Suppressor macrophage (primary cell): ENCODE data around the gene CERS2.
A peak's percentile ranks its signal among the peaks of the same experiment; 100 is the strongest.

Experiments
- DNase-seq, 4 experiments: peaks; one replicate each; pipeline ENCODE4 v3.0.0-alpha.2; 2020 to 2022

CERS2 gene

DNA sequence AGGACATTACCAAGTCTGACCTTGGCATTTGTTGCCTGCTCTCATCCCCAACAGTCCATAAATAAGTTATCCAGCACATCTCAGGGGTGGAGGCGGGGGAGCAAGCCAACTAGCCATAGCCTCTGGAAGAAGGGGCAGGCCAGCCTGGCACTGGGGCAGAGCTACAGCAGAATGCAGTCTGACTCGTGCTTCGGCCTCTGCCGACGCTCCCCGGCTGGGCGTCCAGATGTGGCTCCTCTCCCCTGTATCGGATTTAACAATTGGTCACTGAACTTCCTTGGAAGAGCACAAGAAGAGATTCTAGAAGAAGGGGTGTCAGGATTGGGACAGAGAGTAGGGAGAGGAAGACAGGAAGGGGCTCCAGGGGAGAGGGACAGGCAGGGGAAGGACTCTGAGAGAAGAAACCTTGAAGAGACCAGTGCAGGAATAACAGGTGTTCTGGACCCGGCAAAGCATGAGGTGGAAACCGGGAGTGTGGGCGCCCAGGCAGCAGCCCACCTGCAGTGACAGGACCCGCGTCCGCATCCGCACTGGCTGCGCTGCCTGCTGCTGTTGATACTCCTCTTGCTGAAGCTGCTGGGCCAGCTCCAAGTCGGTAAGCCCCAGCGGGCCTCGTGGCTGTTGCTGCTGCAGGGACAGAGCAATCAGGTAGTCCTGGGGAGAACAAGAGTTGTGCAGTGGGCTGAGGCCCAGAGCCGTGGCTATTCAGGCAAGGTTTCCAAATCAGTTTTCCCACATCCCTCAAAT, 22.7 kb upstream of the CERS2 start:
- no peak for DNase-seq

DNA sequence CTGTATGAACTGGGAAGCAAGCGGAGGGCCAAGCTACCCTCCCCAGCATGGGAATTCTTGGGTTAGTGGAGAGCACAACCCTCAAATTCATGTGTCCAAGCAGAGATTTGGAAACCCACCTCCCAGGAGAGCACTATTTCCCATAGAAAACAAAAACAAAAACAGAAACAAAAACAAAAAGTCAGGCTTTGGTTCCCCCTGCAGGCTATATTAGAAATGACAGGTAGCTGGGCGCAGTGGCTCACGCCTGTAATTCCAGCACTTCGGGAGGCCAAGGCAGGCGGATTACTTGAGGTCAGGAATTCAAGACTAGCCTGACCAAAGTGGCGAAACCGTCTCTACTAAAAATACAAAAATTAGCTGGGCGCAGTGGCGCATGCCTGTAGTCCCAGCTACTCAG, 21.3 kb upstream of the CERS2 start:
- peak; percentile 45 to 52 (median 48) for DNase-seq

DNA sequence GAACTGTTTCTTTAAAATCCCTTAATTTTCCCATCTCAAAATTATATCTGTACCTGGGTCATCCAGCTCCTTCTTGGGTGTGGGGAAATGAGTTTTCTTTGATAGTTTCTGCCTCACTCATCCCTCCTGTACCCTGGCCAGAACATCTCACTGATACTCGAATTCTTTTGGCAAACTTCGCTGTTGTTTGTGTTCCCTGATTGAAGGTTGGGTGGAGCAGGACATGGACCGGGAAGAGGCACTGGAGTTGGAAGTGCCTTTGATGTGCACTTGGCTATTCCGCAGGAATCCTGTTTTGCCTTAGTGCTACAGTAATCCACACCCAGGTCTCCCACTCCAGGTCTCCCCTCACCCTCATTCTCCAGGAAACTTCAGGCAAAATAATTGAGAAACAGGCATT, 20.8 kb upstream of the CERS2 start:
- no peak for DNase-seq

DNA sequence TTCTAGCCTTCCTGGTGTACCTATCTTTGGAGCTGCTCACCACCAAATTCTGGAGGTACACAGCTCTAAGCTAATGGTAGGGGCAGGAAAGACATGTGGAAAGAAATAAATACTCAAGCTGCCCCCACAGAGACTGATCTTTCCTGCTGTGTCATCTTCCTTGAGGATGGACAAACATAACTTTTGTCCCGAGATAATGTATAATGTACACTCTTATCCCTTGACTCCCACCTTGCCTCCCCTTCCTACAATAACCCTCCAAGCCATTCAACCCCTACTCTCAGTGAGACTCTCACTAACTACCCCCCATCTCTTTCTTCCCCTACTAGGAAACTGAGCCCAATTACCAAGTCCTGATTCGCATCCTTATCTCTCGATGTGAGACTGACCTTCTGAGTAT, 19.6 kb upstream of the CERS2 start:
- no peak for DNase-seq

DNA sequence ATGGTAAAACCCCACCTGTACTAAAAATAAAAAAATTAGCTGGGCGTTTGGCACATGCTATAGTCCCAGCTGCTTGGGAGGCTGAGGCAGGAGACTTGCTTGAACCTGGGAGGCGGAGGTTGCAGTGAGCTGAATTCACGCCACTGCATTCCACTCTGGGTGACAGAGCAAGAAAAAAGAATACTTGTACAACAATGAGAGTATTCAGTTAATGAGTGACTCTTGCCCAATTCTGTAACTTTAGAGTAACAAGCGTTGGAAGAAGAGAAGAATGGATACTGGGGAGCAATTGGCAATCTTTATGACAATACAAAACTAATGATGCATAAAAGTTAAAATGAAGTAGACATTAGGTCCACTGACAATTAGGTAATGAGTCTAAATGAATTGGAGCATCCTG, 18.0 kb upstream of the CERS2 start:
- no peak for DNase-seq

DNA sequence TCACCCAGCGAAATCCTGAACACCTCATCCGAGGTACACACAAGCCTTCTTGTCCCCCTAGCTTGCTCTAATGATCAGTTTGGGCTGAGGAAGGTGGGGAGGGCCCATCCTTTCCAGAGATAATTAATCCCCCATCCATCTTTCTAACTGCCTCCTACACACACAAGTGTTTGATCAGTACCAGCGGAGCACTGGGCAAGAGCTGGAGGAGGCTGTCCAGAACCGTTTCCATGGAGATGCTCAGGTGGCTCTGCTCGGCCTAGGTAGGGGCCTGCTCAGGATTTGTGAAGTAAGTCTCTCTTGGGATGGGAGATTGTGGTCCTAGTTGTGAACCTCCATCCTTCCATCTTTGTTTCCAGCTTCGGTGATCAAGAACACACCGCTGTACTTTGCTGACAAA, 13.3 kb upstream of the CERS2 start:
- DNase-seq, result no peak

DNA sequence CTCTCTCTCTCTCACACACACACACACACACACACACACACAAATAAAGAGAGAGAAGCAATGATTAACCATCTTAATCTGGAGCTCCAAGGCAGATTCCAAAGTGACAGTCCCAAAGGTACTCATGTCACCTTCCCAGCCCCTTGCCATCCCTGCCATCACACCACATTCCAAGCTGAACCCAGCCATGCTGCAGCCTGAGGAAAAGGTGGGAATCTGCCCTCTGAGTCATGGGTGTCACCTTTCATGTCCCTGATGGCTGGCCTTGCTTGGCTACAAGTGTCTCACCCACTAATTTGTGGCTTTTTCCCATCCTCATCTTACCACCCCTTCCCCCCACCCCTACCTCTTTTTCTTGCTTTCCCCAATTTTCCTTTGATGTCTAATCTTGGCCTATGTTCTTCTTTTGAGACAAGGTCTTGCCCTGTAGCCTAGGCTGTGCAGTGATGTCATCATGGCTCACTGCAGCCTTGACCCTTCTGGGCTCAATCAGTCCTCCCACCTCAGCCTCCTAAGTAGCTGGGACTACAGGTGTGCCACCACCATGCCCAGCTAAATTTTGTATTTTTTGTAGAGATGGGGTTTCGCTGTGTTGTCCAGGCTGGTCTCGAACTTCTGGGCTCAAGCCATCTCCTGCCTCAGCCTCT, 10.7 kb upstream of the CERS2 start:
- no peak for DNase-seq

DNA sequence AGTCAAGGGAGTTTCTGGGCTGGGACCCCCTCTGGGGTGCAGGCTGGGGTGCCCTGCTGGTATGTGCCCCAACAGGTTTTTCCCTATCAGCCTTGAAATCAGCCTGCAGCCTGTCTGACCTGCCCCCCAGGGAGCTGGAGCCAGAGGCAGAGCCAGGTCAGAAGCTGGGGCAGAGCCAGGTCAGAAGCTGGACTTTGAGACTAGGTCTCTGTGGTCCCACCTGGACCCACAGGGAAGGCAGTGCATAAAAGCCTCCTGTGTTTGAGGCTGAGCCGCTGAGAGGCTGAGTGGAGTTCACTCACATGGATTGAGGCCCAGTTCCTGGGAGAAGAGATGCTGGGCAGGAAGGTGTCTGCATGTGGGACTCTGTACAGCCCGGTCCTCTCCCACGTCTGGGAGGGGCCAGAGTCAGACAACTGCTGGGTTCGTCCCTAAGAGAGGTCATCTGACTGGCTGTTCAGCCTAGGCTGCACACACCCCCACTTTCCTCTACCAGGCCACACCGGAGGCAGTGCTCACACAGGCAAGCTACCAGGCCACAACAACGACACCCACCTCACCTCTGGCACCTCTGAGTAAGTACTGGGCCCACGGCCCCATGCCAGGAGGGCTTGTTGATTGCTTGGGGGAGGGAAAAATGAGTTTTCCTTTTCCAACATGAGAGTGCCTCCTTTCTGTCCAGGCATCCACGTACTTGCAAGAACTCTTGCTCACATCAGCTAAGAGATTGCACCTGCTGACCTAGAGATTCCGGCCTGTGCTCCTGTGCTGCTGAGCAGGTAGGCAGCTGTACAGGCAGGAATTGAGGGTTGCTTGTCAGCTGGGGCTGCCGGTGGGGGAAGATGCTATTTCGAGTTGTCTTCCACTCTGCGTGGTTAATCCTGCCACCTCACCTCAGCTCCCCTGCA, 7.4 kb upstream of the CERS2 start, which contains the start of gene ANXA9:
Gene ANXA9, plus strand, starts transcription at position 488 of the 908 bp plus-strand sequence. CDS start 814 bp downstream, outside the sequence.
- peak; percentile 33 to 76 (median 59) for DNase-seq

DNA sequence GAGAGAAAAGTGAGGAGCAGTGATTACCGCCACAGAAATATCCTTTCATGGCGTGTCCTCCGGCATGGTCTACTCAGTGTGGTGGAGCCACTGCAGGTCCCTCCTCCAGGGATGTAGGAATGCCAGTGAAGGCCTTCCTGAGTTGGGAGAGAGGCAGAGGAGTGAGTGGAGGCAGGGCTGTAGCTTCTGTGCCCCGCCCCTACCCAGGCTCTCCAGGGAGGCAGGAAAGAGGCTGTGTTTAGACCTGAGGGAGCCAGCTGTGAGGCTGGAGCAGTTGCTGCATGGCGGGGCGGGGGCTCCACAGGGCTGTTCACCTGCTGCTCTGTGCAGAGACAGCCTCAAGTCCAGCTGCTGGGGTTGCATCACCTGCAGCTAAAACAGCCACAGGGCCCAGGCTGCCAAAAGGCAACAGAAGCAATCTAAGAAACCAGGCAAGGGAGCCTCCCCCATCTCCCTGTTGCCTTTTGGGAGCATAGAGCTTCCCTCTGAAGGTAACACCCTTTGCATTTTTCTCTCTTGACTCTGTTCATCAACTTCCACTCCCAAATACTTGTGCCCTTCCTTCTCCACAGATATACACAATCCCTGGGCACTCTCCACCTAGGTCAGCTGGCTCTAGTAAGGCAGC, 6.7 kb upstream of the CERS2 start:
- DNase-seq, result no peak

DNA sequence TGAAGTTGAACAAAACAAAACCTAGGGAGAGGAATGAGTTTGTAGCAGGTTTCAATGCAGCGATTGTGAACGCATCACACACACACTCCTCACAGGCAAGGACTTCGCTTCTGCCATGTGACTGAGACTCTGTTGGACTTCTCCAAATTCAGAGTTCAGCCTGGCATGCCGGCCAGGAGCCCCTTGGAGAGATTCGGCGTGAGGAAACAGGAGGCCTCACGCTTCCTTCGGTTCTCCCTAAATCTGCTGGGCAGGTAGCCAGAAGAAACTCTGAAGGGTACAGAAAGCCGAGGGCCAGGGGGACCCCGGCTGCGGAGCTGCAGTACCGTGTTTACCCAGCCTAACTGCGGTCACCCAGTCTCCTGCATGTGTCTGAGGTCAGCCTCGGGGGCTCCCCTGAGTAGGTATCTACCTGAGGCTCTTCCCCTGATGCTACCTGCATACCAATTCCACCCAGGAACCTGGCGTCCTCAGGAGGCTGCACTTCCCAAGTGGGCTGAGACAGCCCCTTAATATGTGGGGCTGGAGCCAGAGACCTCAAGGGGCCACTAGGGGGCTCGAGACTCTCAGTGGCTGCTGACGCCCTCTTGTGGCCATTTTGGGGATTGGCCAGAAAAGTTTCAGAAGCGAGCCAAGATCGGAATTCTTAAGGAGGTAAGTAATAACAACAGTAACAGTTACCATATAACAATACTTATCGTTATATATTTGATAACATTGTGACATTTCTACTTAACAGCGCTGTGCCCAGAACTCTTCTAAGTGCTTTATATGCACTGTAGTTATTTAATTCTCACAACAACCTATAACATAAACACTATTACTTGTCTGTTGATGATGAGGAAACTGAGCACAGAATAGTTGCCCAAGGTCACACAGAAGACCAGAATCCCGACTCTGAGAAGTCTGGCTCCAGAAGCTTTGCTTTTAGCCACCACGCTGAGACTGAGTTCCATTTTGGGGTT, 4.7 kb upstream of the CERS2 start:
- DNase-seq, result peak; percentile 94 to 97 (median 95)

DNA sequence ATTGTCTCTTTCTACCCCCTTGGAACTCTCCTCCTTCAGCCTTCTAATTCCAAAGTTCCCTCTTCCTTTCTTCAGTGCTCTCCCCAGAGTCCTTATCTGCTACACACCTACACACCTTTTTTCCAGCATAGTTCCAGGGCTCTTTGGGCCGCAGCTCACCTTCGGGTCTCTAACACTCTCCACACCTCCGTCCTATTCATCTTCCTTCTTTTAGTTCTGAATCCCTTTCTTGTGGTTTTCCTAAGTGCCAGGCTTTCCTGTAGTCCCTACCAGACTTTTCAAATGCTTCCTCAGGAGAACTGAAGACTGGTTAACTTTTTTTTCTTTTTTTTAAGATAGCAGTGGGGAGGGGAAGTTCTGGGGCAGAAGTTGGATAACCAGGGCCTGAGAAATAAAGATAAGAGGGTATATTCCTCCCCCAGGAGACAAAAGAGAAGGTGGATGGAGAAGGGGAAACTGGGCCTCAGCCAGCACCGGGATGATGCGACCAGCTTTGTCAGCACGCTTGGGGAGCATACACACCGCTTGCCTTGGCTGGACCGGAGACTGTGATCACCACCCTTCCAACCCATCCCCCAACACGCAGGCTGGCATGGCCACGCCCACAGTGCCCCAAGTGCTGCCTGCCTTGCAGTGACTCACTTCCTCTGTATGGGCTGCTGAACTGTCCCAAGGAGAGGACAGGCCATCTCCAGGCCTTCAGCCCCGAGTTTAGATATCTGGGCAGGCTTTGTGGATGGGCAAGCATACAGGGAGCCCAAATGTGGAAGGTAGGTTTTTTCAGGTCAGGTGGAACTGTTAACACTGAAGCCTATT, 2.5 kb upstream of the CERS2 start:
- peak; percentile 93 to 97 (median 96) for DNase-seq

DNA sequence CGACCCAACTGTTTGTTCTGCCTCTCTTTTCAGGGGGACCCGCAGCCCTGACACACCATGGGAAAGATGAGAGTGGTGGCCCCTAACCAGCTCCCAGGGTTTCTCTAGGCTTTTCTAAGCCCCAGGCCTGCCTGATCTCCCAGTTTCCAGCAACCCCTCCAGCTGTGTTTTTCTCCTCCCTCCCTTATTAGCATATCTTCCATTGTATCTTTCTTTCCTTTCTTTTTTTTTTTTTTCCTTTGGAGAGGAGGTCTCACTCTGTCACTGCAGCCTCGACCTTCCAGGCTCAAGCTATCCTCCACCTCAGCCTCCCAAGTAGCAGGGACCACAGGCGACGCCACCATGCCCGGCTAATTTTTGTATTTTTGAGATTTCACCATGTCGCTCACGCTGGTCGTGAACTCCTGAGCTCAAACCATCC, 1.8 kb upstream of the CERS2 start:
- no peak for DNase-seq

DNA sequence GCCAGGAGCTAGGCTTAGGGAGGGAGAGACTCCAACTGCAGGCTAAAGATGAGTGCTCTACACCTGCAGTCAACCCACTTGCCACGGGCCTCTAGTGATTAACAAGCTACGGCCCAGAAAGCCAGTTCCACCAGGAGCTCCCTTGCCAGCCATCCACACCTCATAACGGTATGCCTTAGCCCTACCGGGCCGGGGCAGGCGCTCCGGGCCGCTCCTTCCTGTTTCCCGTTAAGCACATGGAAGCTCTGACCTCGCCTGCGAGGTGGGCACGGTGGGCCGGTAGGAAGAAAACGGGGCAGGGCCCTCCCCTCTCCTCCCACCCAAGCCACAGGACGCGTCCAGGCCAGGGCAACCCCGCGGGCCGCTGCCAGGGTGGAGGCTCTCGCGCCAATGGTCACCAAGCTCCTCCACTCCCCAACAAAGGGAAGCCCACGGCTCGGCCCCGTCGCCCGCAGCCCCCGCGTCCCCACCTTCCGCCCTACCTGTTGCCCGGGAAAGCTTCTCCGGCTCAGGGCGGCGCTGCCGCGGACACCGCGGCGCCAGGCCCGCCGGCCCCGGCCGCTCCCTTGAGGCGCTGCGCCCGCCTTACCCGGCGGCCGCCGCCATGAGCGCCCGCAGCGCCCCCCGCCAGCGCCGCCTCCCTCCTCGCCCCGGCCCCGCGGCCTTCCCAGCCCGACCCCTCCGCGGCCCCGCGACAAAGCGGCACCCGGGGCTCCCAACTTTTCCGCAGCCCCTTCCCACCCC, 627 bp downstream of the CERS2 start:
- peak; percentile 37 to 73 (median 54) for DNase-seq

DNA sequence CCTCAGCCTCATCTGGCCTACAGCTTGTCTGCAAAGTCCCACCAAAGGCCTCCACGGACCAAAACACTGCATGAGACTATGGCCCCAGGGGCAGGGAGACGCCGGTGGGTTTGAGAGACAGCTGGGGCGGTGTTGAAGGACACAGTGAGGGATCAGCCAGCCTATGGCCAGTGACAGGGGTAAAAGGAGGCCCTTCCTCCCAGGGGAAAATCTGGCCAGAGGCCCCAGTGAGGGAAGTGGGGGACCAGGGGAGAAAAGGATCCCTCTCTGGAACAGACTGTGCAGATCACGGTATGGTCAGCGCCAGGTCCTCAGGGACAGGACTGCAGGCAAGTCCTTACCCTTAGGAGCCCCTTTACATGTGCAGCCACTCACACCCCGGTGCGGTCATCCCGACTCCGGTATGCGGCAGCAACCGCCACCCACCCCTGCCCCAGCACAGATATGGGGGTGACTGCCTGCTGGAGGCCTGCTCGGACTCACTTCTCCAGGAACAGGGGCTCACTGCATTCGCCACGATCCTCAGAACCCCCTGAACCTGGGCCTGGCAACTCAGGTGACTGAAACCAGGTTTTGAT, 1.3 kb downstream of the CERS2 start:
- DNase-seq, result peak in 1 of 4 experiments; percentile 26

DNA sequence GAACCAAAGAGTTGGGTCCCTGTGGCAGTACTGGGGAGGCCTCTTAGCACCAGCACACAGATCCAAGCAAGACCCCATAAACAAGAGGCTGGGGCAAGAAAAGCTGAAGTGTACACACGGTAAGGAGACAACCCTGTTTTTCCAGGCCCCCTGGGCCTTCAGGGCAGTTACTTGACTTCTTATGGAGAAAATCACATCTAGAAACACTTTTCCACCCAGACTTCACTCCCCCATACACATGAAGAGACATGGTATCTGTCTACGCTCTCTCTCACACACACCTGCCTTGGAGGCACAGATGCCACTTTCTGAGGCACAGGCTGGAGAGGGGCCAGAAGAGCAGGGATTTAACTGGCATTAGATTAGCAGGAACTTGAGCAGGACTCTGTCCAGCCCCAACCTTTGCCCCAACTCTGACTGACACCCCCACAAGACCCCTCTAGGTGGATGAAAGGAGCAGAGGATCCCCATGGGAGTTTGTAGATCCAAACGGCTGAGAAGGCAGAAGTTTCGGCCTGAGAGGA, 2.2 kb downstream of the CERS2 start:
- DNase-seq, result no peak

DNA sequence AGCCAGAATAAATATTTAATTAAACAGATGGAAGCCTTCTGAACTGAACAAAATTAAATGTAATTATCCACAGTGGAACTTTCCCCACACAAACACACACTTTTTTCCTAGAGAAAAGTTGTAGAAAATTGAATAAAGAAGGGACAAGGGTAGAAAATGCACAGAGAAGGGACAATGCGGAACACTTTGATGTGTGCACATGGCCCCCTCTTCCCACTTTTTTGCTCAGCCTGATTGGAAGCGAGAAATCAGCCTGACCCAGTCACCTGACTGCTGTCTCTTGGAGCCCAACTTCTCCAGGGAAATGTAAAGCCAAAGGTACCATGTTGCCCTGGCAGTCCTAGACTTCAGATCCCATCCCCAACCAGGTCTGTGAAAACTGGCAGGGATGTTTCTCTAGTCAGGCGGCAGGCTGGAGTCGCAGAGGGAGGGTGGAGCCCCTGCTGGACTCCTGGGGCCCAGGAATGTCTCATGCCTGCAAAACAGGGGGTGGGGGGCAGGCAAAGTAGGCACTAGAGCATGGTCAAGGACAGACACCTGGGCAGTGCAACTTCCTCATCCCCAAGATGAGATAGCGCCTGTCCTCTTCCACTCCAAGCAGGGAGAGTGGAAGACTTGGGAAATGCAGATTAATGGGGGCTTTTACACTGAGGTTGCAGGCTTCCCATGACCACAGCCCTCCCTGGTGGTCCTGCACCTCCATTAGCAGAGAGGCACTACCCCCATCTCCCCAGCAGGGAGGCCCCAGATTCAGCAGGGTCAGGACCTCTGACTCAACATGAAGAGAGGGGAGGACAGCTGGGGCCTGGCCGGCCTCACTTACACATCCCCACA, 2.8 kb downstream of the CERS2 start:
- peak in 1 of 4 experiments; percentile 24 for DNase-seq

DNA sequence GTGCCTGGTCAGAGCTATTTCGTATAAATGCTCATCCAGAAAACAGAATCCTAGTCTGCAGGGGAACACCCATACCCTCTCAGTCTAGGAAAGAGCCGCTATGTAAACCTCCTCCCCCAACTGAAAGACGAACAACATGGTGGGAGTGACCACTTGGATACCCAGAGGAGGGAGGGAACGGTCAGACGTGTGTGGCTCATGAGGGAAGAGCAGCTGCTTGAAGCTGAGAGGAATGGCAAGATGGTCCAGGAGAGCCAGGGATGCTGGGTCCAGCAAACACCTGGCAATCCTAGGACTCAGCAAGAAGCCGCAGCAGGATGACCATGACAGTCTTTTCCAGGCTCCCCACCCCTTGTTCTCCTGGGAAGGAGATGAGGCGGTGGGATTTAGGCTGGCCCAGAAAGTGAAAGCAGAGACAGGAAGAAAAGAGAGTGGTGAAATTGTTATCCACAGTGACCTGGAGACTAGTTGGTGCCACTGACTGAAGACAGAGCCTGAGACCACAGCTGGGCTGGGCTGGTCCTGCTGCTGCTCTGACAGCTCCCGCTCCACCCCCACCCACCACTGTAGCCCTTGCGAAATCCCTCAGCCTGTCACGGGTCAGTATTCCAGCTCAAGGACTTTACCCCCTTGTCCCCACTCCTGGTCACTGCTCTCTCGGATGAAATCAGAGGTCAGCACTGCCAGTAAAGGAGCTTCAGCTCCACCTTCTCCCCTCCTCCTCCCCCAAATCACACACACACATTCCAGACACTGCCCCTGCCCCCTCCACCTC, 3.6 kb downstream of the CERS2 start:
- peak; percentile 40 to 72 (median 58) for DNase-seq
